GM12878 (cell line): Measurements from ENCODE around the gene CCDC39. TPM values are rescaled to one million over a fixed set of nuclear protein-coding genes. Genes with fewer than 3 reads are reported as not detected.

Experiments used
- ATAC-seq: fragments of 200-7000 bp; cut with Tn5 transposase; 3 replicates; pipeline ENCODE4 v1.9.1; 2020; ENCODE audit warnings: mild to moderate bottlenecking, moderate library complexity
- BruUV-seq: library from RNA; stranded (reverse); fragments of 400-500 nt; replicated peaks from 2 replicates; lab custom pipeline; 2021; lab: Mats Ljungman, UMichigan
- CTCF ChIA-PET: fragments of 300-600 bp; sonication (Branson Sonifier 250); formaldehyde crosslinking; extraction: SDS; loops from one replicate; lab custom pipeline; 2021; ENCODE audit warnings: inconsistent platforms; lab: Yijun Ruan, JAX
- POLR2A ChIA-PET: fragments of 350-600 bp; formaldehyde crosslinking; extraction: SDS; loops from one replicate; lab custom pipeline; 2021; ENCODE audit warnings: inconsistent platforms; lab: Charles Lee
- RAD21 ChIA-PET: fragments of 300-600 bp; sonication (Branson Sonifier 250); formaldehyde crosslinking; loops from one replicate; lab custom pipeline; 2023; ENCODE audit warnings: antibody characterized with exemption; ENCODE audit not compliant: unreplicated experiment; lab: Charles Lee
- SMC1A ChIA-PET: fragments of 300-600 bp; sonication (Branson Sonifier 250); formaldehyde crosslinking; loops from one replicate; lab custom pipeline; 2023; ENCODE audit not compliant: unreplicated experiment, uncharacterized antibody; lab: Charles Lee
- DNase-seq: peaks from one replicate; pipeline ENCODE4 v3.0.0-alpha.2; 2011; ENCODE audit warnings: low read depth, low spot score
- FAIRE-seq: peaks from 3 replicates; lab custom pipeline; 2011; peaks lifted over from hg19 to GRCh38; lab: Jason Lieb, UNC
- H2AFZ ChIP-seq: 2 replicates; pipeline ENCODE4 v1.6.0; 2011; ENCODE audit warnings: low read depth, low read length, control low read depth; ENCODE audit not compliant: control insufficient read depth
- H3K27ac ChIP-seq: 2 replicates; pipeline ENCODE4 v1.5.1; 2011; ENCODE audit warnings: control low read depth; ENCODE audit not compliant: control insufficient read depth, insufficient read depth
- H3K27me3 ChIP-seq, 2 experiments: replicated peaks in 1 of 2; 2 replicates each; pipeline versions ENCODE4 v1.6.0 to v1.6.1; 2011; ENCODE audit warnings: low read length in 1 of 2; ENCODE audit not compliant: control insufficient read depth in 2 of 2, insufficient read depth in 2 of 2
- H3K36me3 ChIP-seq, 2 experiments: 2 replicates each; pipeline ENCODE4 v1.5.1; 2011; ENCODE audit warnings: low read length in 1 of 2; ENCODE audit not compliant: control insufficient read depth in 2 of 2, insufficient read depth in 2 of 2
- H3K4me1 ChIP-seq: 2 replicates; pipeline ENCODE4 v1.6.1; 2011; ENCODE audit warnings: mild to moderate bottlenecking, low read length, moderate library complexity, mixed read lengths; ENCODE audit not compliant: control insufficient read depth, insufficient read depth
- H3K4me2 ChIP-seq: 2 replicates; pipeline ENCODE4 v1.6.0; 2011; ENCODE audit warnings: control low read depth; ENCODE audit not compliant: control insufficient read depth, insufficient read depth
- H3K4me3 ChIP-seq: fragments of 200-600 bp; sonication (generic); 2 replicates; pipeline ENCODE4 v1.5.1; 2016
- H3K79me2 ChIP-seq: 2 replicates; pipeline ENCODE4 v1.6.0; 2011; ENCODE audit warnings: low read length; ENCODE audit not compliant: control insufficient read depth, insufficient read depth
- H3K9ac ChIP-seq: 2 replicates; pipeline ENCODE4 v1.8.0; 2011; ENCODE audit warnings: low read length, control low read depth, mixed read lengths; ENCODE audit not compliant: control insufficient read depth, insufficient read depth
- H3K9me3 ChIP-seq: replicated peaks from 3 replicates; pipeline ENCODE4 v1.5.1; 2011; ENCODE audit warnings: mild to moderate bottlenecking, low read length; ENCODE audit not compliant: control insufficient read depth, insufficient read depth
- H4K20me1 ChIP-seq: 2 replicates; pipeline ENCODE4 v1.6.0; 2011; ENCODE audit not compliant: control insufficient read depth, insufficient read depth
- BACH1 ChIP-seq: fragments of 450-650 bp; IDR thresholded peaks from 2 replicates; pipeline ENCODE4 v1.6.1; 2017; ENCODE audit warnings: mild to moderate bottlenecking, borderline replicate concordance
- CHD1 ChIP-seq: IDR thresholded peaks from 2 replicates; pipeline ENCODE4 v1.6.1; 2012; ENCODE audit warnings: low read depth, low read length, improper control_type of control experiment
- CREB1 ChIP-seq: IDR thresholded peaks from 2 replicates; pipeline ENCODE4 v1.6.1; 2012; ENCODE audit warnings: low read depth, mild to moderate bottlenecking, inconsistent platforms
- JUNB ChIP-seq: IDR thresholded peaks from 2 replicates; pipeline ENCODE4 v1.6.1; 2016; ENCODE audit warnings: antibody characterized with exemption, mild to moderate bottlenecking
- MTA3 ChIP-seq: IDR thresholded peaks from 2 replicates; pipeline ENCODE4 v1.6.1; 2012; ENCODE audit warnings: low read length, inconsistent platforms, borderline replicate concordance
- YY1 ChIP-seq: IDR thresholded peaks from 2 replicates; pipeline ENCODE4 v1.6.1; 2011; ENCODE audit warnings: low read depth, mild to moderate bottlenecking, low read length
- WGBS: methylation state at CpG from one replicate; pipeline ENCODE4 v1.1.6; 2016; ENCODE audit warnings: low lambda C conversion rate; ENCODE audit not compliant: insufficient replicate concordance, insufficient coverage; ENCODE audit errors: missing lambda C conversion rate; 5-methylcytosine and 5-hydroxymethylcytosine counted together
- in situ Hi-C: fragments of 300-500 bp; cut with MboI; formaldehyde crosslinking; loops from 9 replicates; pipeline ENCODE4 v1.14.3; 2018; ENCODE audit warnings: mixed read lengths
- intact Hi-C: fragments of 100-400 bp; cut with micrococcal nuclease; formaldehyde crosslinking; loops from one replicate; pipeline ENCODE4 v1.14.2; 2022; ENCODE audit not compliant: unreplicated experiment
- polyA plus RNA-seq, 11 experiments: library from polyadenylated mRNA; depleted of rRNA in 4 of 11; unstranded in 6 of 11; stranded (reverse) in 5 of 11; fragments of >200 nt; fragmentation: Nextera tagmentation in 4 of 11; fragmentation: Illumina TruSeq in 1 of 11; extraction: Ambion mirVana in 4 of 11; extraction: Trizol in 1 of 11; gene quantifications; 1 replicate in 1 of 11; 2 replicates in 10 of 11; pipeline versions ENCODE4 v1.2.1 to v1.2.3, GENCODE V29; 2011 to 2016; ENCODE audit warnings: inconsistent platforms in 2 of 11, missing spikeins in 2 of 11, low read depth in 1 of 11
- total RNA-seq, 4 experiments: library from RNA; depleted of rRNA in 3 of 4; stranded (reverse); fragments of >200 nt in 3 of 4; fragmentation: Illumina TruSeq in 1 of 4; extraction: Trizol in 1 of 4; gene quantifications; 2 replicates each; pipeline versions ENCODE4 v1.2.1 to v1.2.3, GENCODE V29; 2013 to 2021
- TF ChIP-seq, protein P1 (sequence below): fragments of 450-650 bp; IDR thresholded peaks from 2 replicates; pipeline ENCODE4 v1.6.1; 2017; ENCODE audit warnings: mild to moderate bottlenecking, moderate library complexity

The CCDC39 gene
- total and polyA plus RNA-seq, 10 of the 15 experiments (the other 5 are each of a cell fraction or from before 2014, with no cell fraction given) = 0.10 to 0.69 (median 0.31) TPM

DNA sequence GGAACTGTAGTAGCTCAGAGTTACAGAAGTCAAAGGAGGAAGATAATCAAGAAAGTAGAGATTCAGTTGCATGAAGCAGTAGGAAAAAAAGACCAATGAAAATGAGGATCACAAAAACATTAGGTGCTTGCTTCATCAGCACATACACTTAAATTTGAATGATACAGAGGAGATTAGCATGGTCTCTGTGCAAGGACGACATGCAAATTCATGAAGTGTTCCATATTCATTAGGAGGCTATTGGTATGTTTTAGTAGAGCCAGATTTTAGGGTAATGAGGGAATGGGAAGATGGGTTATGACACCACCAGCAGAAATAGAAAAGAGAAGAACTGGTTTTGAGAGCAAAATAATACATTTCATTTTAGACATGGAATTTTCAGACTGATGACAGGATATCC, 98.4 kb downstream of the CCDC39 start:
- H2AFZ ChIP-seq = no peak overlapping the region
- WGBS = 0% methylated on average over 1 of the region's 1 CpG
- no peaks in the 10 kb centered on the region for H3K79me2 ChIP-seq
- ChIA-PET POLR2A (no interaction called here), CTCF (interaction anchor here (0.8 to 1.2 kb wide), 4 partner anchors 15 to 831 kb away, joined by 3 to 4 read pairs (median 3); no protein-coding TSS in a partner anchor), SMC1A (interaction anchor here (1.3 kb wide), 1 partner anchor 584 kb away, joined by 3 read pairs; no protein-coding TSS in a partner anchor), RAD21 (no interaction called here)
- H3K4me1 ChIP-seq = no peaks in the 10 kb centered on the region
- BruUV-seq = no TSS peak
- H3K4me2 ChIP-seq = no peak overlapping the region
- TF ChIP-seq MTA3 (no peak), BACH1 (no peak), CHD1 (no peak), YY1 (no peak), JUNB (no peak), CREB1 (no peak)
- TF ChIP-seq, protein P1, sequence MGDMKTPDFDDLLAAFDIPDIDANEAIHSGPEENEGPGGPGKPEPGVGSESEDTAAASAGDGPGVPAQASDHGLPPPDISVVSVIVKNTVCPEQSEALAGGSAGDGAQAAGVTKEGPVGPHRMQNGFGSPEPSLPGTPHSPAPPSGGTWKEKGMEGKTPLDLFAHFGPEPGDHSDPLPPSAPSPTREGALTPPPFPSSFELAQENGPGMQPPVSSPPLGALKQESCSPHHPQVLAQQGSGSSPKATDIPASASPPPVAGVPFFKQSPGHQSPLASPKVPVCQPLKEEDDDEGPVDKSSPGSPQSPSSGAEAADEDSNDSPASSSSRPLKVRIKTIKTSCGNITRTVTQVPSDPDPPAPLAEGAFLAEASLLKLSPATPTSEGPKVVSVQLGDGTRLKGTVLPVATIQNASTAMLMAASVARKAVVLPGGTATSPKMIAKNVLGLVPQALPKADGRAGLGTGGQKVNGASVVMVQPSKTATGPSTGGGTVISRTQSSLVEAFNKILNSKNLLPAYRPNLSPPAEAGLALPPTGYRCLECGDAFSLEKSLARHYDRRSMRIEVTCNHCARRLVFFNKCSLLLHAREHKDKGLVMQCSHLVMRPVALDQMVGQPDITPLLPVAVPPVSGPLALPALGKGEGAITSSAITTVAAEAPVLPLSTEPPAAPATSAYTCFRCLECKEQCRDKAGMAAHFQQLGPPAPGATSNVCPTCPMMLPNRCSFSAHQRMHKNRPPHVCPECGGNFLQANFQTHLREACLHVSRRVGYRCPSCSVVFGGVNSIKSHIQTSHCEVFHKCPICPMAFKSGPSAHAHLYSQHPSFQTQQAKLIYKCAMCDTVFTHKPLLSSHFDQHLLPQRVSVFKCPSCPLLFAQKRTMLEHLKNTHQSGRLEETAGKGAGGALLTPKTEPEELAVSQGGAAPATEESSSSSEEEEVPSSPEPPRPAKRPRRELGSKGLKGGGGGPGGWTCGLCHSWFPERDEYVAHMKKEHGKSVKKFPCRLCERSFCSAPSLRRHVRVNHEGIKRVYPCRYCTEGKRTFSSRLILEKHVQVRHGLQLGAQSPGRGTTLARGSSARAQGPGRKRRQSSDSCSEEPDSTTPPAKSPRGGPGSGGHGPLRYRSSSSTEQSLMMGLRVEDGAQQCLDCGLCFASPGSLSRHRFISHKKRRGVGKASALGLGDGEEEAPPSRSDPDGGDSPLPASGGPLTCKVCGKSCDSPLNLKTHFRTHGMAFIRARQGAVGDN = no peak
- intact Hi-C loops = no loop called here
- ATAC-seq (no peak), DNase-seq (no peak), FAIRE-seq (no peak)
- H3K27ac ChIP-seq = no peak overlapping the region
- no peak overlapping the region for H3K4me3 ChIP-seq
- no peak overlapping the region for H3K9ac ChIP-seq
- no peaks in the 10 kb centered on the region for H4K20me1 ChIP-seq
- H3K36me3 ChIP-seq = no peaks in the 10 kb centered on the region
- H3K9me3 ChIP-seq = no peaks in the 10 kb centered on the region
- in situ Hi-C loops = no loop called here
- no peaks in the 10 kb centered on the region; a peak in 1 of 4 replicates for H3K27me3 ChIP-seq
